Cerebellar nuclear complex (tissue), 1 donor: ENCODE data around the gene PRTN3.
A peak's percentile ranks its signal among the peaks of the same experiment; 100 is the strongest.
"Not testable (repeated sequence)": the region's sequence is repeated elsewhere in the genome, so short reads cannot be mapped to it uniquely, and the experiment has no call there.

Experiments used
- DNase-seq, 2 experiments: peaks; one replicate each; lab custom pipeline; 2025; lab: John Stamatoyannopoulos, UW

PRTN3 gene

DNA sequence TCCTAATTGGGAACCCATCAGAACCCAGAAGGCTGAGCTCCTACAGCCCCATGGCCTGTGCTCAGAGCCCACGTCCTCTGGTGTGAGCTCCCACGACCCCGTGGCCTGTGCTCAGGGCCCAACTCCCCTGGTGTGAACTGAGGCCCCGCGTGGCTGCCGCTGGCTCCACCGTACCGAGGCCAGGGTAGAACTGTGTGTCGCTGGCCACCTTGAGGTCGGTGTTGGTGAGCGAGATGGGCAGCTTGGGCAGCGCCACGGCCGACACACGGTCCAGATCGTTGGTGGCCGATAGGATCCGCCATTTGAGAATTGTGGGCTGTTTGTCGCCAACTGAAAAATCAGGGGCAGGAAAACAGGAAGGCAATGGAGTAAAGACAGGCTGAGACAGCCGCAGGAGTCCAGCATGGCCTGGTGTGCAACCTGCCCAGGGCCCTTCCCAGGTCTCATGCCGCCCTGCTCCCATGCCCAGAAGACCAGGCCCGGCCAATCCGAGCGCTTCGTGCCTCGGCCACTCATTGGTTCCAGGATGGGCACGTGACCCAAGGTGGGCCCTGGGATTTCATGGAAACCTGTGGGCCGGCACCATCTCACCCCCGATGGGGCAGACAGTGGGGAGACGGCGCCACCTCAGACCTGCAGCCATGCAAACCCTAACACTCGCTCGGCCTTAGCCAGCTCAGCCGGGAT lies 40.7 kb downstream of the PRTN3 start:
- DNase-seq: no peak

- DNase-seq: no peak
Measured at GRCh38 chr19:882871-883497, 42.2 kb downstream of the PRTN3 start.

DNA sequence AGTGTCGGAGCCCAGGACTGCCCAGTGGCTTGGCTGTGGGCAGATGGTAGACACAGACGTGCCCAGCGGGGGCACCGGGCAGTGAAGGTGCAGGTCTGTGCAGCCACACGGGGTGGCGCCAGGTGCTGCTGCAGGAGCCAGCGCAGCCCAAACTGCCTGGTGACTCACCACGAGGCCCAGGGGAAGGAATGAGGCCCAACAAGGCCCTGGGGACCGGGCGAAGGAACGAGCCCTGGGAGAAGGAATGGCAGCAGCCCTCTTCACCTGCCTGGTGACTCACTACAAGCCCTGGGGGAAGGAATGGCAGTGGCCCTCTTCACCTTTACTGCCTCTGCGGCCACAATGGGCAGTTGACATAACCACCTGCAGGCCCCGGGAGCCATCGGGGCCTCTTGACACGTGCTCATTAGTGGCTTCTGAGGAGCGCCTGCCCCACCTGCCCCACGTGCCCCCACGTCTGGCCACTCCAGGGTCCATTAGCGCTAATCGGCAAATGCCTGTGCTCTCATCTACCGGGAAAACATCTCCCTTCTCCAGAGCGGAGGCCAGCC lies 42.9 kb downstream of the PRTN3 start:
- DNase-seq: peak in 1 of 2 experiments; percentile 5

- DNase-seq: no peak
Measured at GRCh38 chr19:884420-885211, 43.8 kb downstream of the PRTN3 start.

DNA sequence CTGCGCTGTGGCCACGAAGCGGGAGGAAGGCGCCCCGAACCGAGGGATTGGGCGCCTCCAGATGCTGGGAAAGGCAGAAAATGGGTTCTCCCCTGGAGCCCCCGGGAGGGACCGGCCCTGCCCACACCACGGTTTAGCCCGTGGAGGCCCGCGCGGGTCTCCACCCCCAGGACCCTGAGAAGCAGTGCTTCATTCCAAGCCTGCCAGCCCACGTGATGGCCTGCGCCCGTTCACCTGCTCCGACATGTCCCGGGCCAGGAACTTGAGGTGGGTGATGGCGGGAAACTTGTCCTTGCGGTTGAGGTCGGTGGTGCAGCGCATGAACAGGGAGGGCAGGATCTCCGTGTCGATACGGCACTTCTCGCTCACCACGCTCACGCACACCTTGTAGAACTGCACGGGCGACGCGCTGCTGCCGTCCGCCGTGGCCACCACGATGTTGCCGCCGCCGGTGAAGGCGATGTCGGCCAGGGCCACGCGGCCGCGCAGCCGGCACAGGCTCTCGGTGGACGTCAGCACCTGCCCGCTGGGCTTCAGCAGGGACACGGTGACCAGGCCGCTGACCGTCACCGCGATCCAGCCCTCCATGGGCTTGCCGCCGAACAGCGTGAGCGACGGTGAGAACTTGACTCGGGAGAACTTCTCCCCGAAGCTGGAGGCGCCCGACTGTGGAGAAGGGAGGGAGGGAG lies 44.9 kb downstream of the PRTN3 start:
- no peak for DNase-seq

DNA sequence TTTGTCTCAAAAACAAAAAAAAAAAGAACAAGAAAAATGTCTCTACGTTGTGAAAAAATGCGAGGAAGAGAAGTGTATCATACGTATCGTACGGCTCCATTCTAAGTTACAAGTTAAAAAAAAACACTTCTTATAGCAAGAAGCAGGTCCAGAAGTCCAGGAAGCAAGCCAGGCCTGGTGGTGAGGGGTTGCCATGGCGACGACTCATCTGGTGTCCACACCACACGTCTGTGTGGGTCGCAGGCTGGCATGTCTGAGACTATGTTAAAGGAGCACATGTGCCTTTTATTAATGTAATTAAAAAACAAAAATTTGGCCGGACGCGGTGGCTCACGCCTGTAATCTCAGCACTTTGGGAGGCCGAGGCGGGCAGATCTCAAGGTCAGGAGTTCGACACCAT lies 46.3 kb downstream of the PRTN3 start:
- no peak for DNase-seq

- DNase-seq: no peak
Measured at GRCh38 chr19:887599-887998, 46.8 kb downstream of the PRTN3 start.

DNA sequence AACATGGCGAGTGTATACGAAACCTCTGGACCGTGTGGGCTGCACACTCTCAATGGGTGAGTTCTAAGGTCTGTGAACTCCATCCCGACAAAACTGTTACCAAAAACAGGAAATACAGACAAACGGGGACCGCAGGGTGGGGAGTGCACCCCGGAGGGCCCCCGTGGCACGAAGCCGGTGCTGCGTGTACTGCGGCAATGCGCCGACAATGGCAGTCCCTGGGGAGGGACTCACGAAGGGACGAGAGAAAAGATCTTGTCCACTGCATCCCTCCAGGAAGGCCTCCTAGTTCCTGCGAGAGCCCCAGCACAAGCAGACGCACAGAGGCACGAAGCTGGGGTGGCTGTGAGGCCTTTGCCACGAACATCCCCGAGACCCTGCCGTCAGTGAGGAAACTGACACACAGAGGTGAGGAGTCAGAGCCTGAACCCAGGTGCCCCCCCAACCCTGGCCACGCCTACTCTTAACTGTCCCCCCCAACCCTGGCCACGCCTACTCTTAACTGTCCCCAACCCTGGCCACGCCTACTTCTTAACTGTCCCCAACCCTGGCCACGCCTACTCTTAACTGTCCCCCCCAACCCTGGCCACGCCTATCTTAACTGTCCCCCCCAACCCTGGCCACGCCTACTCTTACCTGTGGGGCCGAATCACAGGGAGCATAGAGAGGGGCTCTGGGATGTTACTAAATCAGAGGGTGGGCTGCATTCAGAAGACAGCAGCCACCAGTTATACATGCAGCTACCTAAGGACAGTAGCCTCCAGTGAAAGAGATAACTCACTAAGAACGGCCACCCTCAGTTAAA lies 48.0 kb downstream of the PRTN3 start:
- no peak for DNase-seq

DNA sequence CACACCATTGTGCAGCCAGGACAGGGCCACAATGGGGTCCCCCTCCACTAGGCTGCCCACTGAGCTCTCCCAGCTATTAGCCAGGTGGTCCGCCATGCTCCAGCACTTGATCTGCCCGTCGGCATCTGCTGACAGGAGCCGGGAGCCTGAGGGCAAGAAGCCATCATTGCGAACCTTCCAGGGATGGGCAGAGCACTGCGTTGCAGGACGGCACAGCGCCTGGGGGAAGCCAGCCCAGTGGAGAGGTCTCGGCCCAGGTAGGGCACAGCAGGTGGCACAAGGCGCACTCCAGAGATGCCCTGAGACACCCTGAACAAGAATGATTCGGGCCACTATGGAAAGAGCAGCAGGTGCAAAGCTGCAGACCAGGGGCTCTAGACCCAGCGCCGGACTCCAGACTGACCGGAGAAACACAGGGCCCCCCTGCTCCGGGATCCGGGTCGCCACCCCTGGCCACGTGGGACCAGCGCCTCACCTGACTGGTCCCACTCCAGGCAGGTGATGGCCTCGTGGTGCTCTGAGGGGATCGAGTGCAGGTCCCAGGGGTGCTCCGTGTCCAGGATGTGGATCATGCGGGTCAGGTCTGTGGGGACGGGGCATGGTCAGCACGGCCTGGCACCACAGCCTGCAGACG lies 49.0 kb downstream of the PRTN3 start:
- no peak for DNase-seq

DNA sequence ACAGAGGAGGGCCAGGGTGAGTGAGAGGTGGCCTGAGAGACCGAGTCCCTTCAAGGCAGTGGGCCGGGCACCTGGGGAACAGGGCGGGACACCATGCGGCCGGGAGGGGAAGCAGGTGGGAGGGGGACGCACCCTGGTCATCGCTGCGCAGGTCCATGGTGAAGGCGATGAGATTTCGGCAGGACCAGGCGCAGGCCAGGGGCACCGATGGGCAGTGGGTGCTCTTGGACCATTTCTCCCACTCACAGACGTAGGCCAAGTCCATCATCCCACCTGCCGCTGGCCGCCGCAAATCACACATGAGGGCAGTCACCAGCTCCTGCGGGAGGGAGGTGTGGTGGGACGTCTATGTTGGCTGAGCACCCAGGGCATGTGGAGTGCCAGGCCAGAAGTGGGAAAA lies 50.0 kb downstream of the PRTN3 start:
- DNase-seq: no peak

DNA sequence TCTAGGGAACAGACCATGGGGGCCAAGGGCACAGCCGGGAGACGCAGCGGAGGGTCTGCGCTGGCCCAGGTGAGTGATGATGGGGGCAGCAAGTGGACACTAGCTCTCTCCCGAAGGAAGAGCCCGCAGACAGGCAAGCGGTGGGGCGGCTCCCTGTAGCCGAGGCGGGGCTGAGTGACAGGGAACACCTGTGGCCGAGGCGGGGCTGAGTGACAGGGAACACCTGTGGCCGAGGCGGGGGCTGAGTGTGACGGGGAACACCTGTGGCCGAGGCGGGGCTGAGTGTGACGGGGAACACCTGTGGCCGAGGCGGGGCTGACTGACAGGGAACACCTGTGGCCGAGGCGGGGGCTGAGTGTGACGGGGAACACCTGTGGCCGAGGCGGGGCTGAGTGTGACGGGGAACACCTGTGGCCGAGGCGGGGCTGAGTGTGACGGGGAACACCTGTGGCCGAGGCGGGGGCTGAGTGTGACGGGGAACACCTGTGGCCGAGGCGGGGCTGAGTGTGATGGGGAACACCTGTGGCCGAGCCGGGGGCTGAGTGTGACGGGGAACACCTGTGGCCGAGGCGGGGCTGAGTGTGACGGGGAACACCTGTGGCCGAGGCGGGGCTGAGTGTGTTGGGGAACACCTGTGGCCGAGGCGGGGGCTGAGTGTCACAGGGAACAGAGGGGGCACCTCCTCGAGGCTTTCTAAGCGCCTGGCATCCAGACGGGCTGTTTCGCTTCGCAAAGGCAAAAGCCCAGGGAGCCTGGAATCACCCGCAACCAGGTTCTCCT lies 50.8 kb downstream of the PRTN3 start:
- DNase-seq: not testable (repeated sequence)

GRCh38 chr19:892243-892893 lies 51.6 kb downstream of the PRTN3 start:
- DNase-seq: no peak

DNA sequence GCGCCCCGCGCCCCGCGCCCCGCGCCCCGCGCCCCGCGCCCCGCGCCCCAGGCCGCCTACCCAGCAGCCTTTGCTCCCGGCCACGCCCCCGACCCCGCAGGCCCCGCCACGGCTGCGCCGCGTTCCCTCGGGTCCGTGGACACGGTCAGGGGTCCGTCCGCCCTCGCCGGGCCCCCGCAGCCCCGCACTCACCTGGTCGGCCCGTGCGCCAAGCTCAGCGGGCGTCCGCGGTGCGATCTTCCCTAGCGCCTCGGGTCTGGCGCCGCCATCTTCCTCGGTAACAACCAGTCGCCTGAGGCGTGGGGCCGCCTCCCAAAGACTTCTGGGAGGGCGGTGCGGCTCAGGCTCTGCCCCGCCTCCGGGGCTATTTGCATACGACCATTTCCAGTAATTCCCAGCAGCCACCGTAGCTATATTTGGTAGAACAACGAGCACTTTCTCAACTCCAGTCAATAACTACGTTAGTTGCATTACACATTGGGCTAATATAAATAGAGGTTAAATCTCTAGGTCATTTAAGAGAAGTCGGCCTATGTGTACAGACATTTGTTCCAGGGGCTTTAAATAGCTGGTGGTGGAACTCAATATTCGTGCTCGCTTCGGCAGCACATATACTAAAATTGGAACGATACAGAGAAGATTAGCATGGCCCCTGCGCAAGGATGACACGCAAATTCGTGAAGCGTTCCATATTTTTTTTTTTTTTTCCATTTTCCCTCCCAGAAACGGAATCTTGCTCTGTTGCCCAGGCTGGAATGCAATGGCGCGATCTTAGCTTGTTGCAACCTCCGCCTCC lies 52.3 kb downstream of the PRTN3 start, which contains the start of the genes MED16 and RNU6-9:
Gene MED16, minus strand, starts transcription at position 294 of the 796 bp plus-strand sequence. CDS start 2,056 bp downstream, outside the sequence.
Gene RNU6-9, plus strand, starts transcription at position 591 of the 796 bp plus-strand sequence.
- peak; percentile 75 to 77 for DNase-seq

DNA sequence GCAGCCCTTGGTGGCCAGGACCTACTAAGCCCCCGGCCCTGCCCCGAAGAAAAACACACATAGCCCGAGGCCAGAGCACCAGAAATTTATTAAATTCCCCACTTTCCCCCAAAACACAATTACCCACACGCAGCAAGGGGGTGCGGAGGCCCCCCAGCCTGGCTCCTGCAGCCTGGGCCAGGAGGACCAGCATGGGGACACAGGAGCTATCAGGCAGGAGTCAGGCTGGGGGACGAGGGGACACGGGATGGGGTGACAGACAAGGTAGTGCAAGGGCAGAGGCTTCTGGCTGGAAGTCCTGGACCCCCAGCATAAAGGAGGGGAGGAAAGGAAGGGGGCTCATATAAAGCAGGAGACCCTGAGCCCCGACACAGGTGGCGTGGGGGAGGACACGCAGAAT lies 55.6 kb downstream of the PRTN3 start:
- no peak for DNase-seq

GRCh38 chr19:896999-897398 lies 56.2 kb downstream of the PRTN3 start:
- DNase-seq: no peak

DNA sequence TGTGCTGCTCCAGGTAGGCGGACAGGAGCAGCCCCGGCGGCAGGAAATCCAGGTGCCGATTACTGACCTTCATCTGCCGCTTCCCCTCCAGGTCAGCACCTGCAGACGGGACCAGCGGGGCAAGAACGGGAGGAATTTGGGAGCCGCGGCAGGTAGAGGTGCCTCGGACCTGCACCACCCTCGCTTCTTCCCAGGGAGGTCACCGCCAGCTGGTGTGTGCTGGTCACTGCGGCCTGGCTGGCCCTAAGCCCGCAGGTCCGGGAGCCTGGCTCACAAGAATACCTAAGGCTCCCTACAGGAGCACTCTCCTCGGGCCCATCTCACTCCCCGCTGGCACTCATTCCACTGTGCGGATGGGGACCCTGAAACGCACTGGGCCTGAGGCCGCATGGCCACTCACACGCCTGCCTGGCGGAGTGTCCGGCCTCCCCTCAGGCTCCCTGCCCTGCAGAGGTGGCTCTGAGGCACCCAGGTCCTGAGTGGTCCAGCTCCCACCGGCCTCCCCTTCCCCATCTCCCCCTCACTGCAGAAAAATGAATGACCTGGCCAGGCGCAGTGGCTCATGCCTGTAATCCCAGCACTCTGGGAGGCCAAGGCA lies 56.7 kb downstream of the PRTN3 start:
- no peak for DNase-seq
